ENCODE results near the gene PANX1. TPM values are rescaled to one million over a fixed set of nuclear protein-coding genes. Genes with fewer than 3 reads are reported as not detected.

Gene PANX1
- total and polyA plus RNA-seq, 2 donors (not counting 1 experiment from before 2014, with no cell fraction given): 4.2 to 10.3 TPM

- no peak overlapping the region for H3K4me2 ChIP-seq (replicated peaks; ENCODE audit: low read depth, low read length, poor library complexity, severe bottlenecking)
- no peaks in the 10 kb centered on the region for H3K9me3 Mint-ChIP-seq (ENCODE audit: insufficient read depth)
- TF ChIP-seq, protein P1, sequence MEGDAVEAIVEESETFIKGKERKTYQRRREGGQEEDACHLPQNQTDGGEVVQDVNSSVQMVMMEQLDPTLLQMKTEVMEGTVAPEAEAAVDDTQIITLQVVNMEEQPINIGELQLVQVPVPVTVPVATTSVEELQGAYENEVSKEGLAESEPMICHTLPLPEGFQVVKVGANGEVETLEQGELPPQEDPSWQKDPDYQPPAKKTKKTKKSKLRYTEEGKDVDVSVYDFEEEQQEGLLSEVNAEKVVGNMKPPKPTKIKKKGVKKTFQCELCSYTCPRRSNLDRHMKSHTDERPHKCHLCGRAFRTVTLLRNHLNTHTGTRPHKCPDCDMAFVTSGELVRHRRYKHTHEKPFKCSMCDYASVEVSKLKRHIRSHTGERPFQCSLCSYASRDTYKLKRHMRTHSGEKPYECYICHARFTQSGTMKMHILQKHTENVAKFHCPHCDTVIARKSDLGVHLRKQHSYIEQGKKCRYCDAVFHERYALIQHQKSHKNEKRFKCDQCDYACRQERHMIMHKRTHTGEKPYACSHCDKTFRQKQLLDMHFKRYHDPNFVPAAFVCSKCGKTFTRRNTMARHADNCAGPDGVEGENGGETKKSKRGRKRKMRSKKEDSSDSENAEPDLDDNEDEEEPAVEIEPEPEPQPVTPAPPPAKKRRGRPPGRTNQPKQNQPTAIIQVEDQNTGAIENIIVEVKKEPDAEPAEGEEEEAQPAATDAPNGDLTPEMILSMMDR (IDR thresholded peaks at IDR 0.05): no peak
- TF ChIP-seq EZH2 (IDR thresholded peaks at IDR 0.05; ENCODE audit: borderline replicate concordance, insufficient read depth, low read depth, low read length, poor library complexity, severe bottlenecking): no peak
- H3K79me2 ChIP-seq (ENCODE audit: control insufficient read depth, insufficient read depth, low read length): no peaks in the 10 kb centered on the region
- intact Hi-C loops (cut with micrococcal nuclease): no loop called here
- no peaks in the 10 kb centered on the region for H3K27me3 ChIP-seq (replicated peaks in 1 of 4; ENCODE audit: control extremely low read depth in 1 of 4, control insufficient read depth in 3 of 4, insufficient read depth in 4 of 4, low read length in 3 of 4)
- no peak overlapping the region for H3K27ac Mint-ChIP-seq
- H3K4me3 Mint-ChIP-seq: no peak overlapping the region
- ATAC-seq (ENCODE audit: low read depth) (no peak), DNase-seq (no peak)
- H4K20me1 ChIP-seq (ENCODE audit: control insufficient read depth, insufficient read depth, low read length, poor library complexity, severe bottlenecking): no peaks in the 10 kb centered on the region
- no CpG with 5 or more reads among the region's 3 CpGs for WGBS (ENCODE audit: insufficient coverage)
- H3K9me3 ChIP-seq (ENCODE audit: control extremely low read depth in 1 of 3, control insufficient read depth in 2 of 3, insufficient read depth in 1 of 3, low read length in 2 of 3): no peaks in the 10 kb centered on the region
- no peak overlapping the region for H3K27ac ChIP-seq (ENCODE audit: low read length in 2 of 2)
- H3K27me3 Mint-ChIP-seq: peaks cover 7% of the 10 kb centered on the region
- CTCF ChIA-PET: no interaction called here
- POLR2A ChIA-PET: no interaction called here
- no peak overlapping the region for H2AFZ ChIP-seq (ENCODE audit: insufficient read depth, low read depth, low read length, poor library complexity, severe bottlenecking)
- no peaks in the 10 kb centered on the region for H3K4me1 Mint-ChIP-seq
- no peak overlapping the region for H3K9ac ChIP-seq (ENCODE audit: low read length)
- no peak overlapping the region for H3K4me3 ChIP-seq (ENCODE audit: control extremely low read depth in 1 of 5, extremely low read depth in 1 of 5, insufficient read depth in 1 of 5, low read depth in 2 of 5, low read length in 4 of 5)
- H3K36me3 ChIP-seq (replicated peaks in 1 of 2; ENCODE audit: control extremely low read depth in 1 of 2, control insufficient read depth in 1 of 2, extremely low read depth in 1 of 2, insufficient read depth in 2 of 2, low read length in 1 of 2): no peaks in the 10 kb centered on the region
- H3K4me1 ChIP-seq (ENCODE audit: control insufficient read depth in 2 of 2, insufficient read depth in 2 of 2, low read length in 2 of 2): no peaks in the 10 kb centered on the region
Measured at GRCh38 chr11:94203070-94203469, 74.4 kb downstream of the PANX1 start.

DNA sequence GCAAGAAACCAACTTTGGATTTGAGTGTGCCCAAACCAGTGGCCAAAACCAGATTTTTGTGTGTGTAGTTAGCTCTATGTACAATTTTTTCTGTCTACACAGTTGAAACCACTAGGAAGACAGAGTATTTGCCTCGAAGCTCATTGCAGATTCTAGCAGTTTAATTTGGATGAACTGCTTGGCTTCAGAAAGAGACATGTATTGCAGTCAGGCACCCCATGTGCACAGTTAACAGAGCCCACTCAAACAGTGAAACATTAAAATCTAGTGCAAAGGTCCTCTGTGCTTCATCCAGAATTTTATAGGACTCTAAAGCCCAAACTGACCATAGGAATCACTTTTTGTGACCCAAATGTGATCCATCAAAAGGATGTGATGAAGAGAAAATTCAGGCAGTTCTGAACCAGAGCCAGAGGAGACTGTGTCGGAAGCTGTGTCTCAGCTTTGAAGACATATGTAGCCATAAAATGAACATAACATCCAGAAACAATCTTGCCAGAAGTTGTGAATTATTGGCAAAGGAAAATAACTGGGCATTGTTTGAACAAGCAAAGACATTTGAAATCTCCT lies 82.7 kb downstream of the PANX1 start:
- Mint-ChIP-seq H3K4me1 (no peaks in the 10 kb centered on the region), H3K4me3 (no peak overlapping the region), H3K9me3 (ENCODE audit: insufficient read depth) (no peaks in the 10 kb centered on the region), H3K27ac (no peak overlapping the region), H3K27me3 (peaks cover 3% of the 10 kb centered on the region)
- H3K9ac ChIP-seq (ENCODE audit: low read length): no peak overlapping the region
- H3K36me3 ChIP-seq (replicated peaks in 1 of 2; ENCODE audit: control extremely low read depth in 1 of 2, control insufficient read depth in 1 of 2, extremely low read depth in 1 of 2, insufficient read depth in 2 of 2, low read length in 1 of 2): no peaks in the 10 kb centered on the region
- intact Hi-C loops (cut with micrococcal nuclease): no loop called here
- no peaks in the 10 kb centered on the region for H3K9me3 ChIP-seq (ENCODE audit: control extremely low read depth in 1 of 3, control insufficient read depth in 2 of 3, insufficient read depth in 1 of 3, low read length in 2 of 3)
- DNase-seq: no peak
- whole genome bisulfite sequencing (ENCODE audit: insufficient coverage): no CpG with 5 or more reads among the region's 2 CpGs
- no peak overlapping the region for H3K4me3 ChIP-seq (ENCODE audit: control extremely low read depth in 1 of 5, extremely low read depth in 1 of 5, insufficient read depth in 1 of 5, low read depth in 2 of 5, low read length in 4 of 5)
- H3K27ac ChIP-seq (ENCODE audit: low read length in 2 of 2): no peak overlapping the region
- TF ChIP-seq EZH2 (IDR thresholded peaks at IDR 0.05; ENCODE audit: borderline replicate concordance, insufficient read depth, low read depth, low read length, poor library complexity, severe bottlenecking): no peak
- TF ChIP-seq, protein P1 (IDR thresholded peaks at IDR 0.05): no peak
- H3K4me1 ChIP-seq (ENCODE audit: control insufficient read depth in 2 of 2, insufficient read depth in 2 of 2, low read length in 2 of 2): no peaks in the 10 kb centered on the region
- CTCF ChIA-PET: no interaction called here
- no peaks in the 10 kb centered on the region for H4K20me1 ChIP-seq (ENCODE audit: control insufficient read depth, insufficient read depth, low read length, poor library complexity, severe bottlenecking)
- H3K79me2 ChIP-seq (ENCODE audit: control insufficient read depth, insufficient read depth, low read length): no peaks in the 10 kb centered on the region
- POLR2A ChIA-PET: no interaction called here
- no peak for ATAC-seq (ENCODE audit: low read depth)
- H2AFZ ChIP-seq (ENCODE audit: insufficient read depth, low read depth, low read length, poor library complexity, severe bottlenecking): no peak overlapping the region
- no peaks in the 10 kb centered on the region for H3K27me3 ChIP-seq (replicated peaks in 1 of 4; ENCODE audit: control extremely low read depth in 1 of 4, control insufficient read depth in 3 of 4, insufficient read depth in 4 of 4, low read length in 3 of 4)
- no peak overlapping the region for H3K4me2 ChIP-seq (replicated peaks; ENCODE audit: low read depth, low read length, poor library complexity, severe bottlenecking)

Measured in B cell (primary cell).